ENCODE measurements around the gene PNPO.

- TF ChIP-seq CTCF (IDR thresholded peaks at IDR 0.05; ENCODE audit: poor library complexity) (no peak), EZH2phosphoT487 (IDR thresholded peaks at IDR 0.05; ENCODE audit: low read depth, severe bottlenecking, unreplicated experiment) (no peak), EZH2 (IDR thresholded peaks at IDR 0.05; ENCODE audit: borderline replicate concordance) (no peak)
Measured at GRCh38 chr17:47996201-47996600, 54.8 kb downstream of the PNPO start.

Data from hepatocyte (in vitro differentiated cells).